ENCODE data around the gene SLIT3. TPM values are rescaled to one million over a fixed set of nuclear protein-coding genes. Genes with fewer than 3 reads are reported as not detected.

Gene SLIT3
- total RNA-seq, 1 experiment from 2014 or later: not detected

- ChIA-PET POLR2A (ENCODE audit: unreplicated experiment) (no interaction called here), CTCF (no interaction called here)
- Histone ChIP-seq H3K4me3 (no peak overlapping the region), H2AFZ (no peak overlapping the region), H3K9me2 (ENCODE audit: insufficient read depth) (no peaks in the 10 kb centered on the region), H4K20me1 (ENCODE audit: insufficient read depth) (no peaks in the 10 kb centered on the region), H3K4me2 (no peak overlapping the region), H3K36me3 (ENCODE audit: low read depth) (no peaks in the 10 kb centered on the region), H3K27ac (no peak overlapping the region), H3K4me1 (replicated peaks; ENCODE audit: insufficient read depth) (no peaks in the 10 kb centered on the region), H3K9me3 (ENCODE audit: insufficient read depth, low read depth) (no peaks in the 10 kb centered on the region), H3F3A (ENCODE audit: insufficient read depth, low read depth) (no peaks in the 10 kb centered on the region), H3K27me3 (ENCODE audit: insufficient read depth, low read depth) (peaks cover 63% of the 10 kb centered on the region), H3K79me2 (ENCODE audit: low read depth) (no peaks in the 10 kb centered on the region)
- TF ChIP-seq CTCF (conservative IDR thresholded peaks at IDR 0.05): no peak
- no peak for TF ChIP-seq EZH2 (IDR thresholded peaks at IDR 0.05; ENCODE audit: low read depth)
- no TSS peak for BruUV-seq (replicated peaks)
- intact Hi-C loops (cut with micrococcal nuclease; ENCODE audit: unreplicated experiment): loop anchor here (5.0 kb wide), 1 partner anchor 1855 kb away; no protein-coding TSS in a partner anchor
- no peak for DNase-seq
Observed at GRCh38 chr5:168737066-168737465, 563.9 kb downstream of the SLIT3 start.

- no peaks in the 10 kb centered on the region for H4K20me1 ChIP-seq (ENCODE audit: insufficient read depth)
- no peak overlapping the region for H3K27ac ChIP-seq
- H3F3A ChIP-seq (ENCODE audit: insufficient read depth, low read depth): no peaks in the 10 kb centered on the region
- no peak for TF ChIP-seq CTCF (conservative IDR thresholded peaks at IDR 0.05)
- no peak for TF ChIP-seq EZH2 (IDR thresholded peaks at IDR 0.05; ENCODE audit: low read depth)
- intact Hi-C loops (cut with micrococcal nuclease; ENCODE audit: unreplicated experiment): loop anchor here (5.0 kb wide), 1 partner anchor 1856 kb away; no protein-coding TSS in a partner anchor
- H3K79me2 ChIP-seq (ENCODE audit: low read depth): no peaks in the 10 kb centered on the region
- no peaks in the 10 kb centered on the region for H3K4me1 ChIP-seq (replicated peaks; ENCODE audit: insufficient read depth)
- H2AFZ ChIP-seq: no peak overlapping the region
- DNase-seq: no peak
- no peaks in the 10 kb centered on the region for H3K36me3 ChIP-seq (ENCODE audit: low read depth)
- BruUV-seq (replicated peaks): no TSS peak
- H3K4me3 ChIP-seq: no peak overlapping the region
- ChIA-PET POLR2A (ENCODE audit: unreplicated experiment) (no interaction called here), CTCF (no interaction called here)
- H3K9me2 ChIP-seq (ENCODE audit: insufficient read depth): no peaks in the 10 kb centered on the region
- H3K27me3 ChIP-seq (ENCODE audit: insufficient read depth, low read depth): peaks cover 61% of the 10 kb centered on the region
- H3K4me2 ChIP-seq: no peak overlapping the region
- no peaks in the 10 kb centered on the region for H3K9me3 ChIP-seq (ENCODE audit: insufficient read depth, low read depth)
Observed at GRCh38 chr5:168736281-168736831, 564.6 kb downstream of the SLIT3 start.

- H3K4me2 ChIP-seq: no peak overlapping the region
- H3K9me2 ChIP-seq (ENCODE audit: insufficient read depth): no peaks in the 10 kb centered on the region
- DNase-seq: no peak
- H3K4me1 ChIP-seq (replicated peaks; ENCODE audit: insufficient read depth): no peaks in the 10 kb centered on the region
- H4K20me1 ChIP-seq (ENCODE audit: insufficient read depth): no peaks in the 10 kb centered on the region
- peaks cover 45% of the 10 kb centered on the region for H3K27me3 ChIP-seq (ENCODE audit: insufficient read depth, low read depth)
- no peaks in the 10 kb centered on the region for H3K79me2 ChIP-seq (ENCODE audit: low read depth)
- H3K36me3 ChIP-seq (ENCODE audit: low read depth): no peaks in the 10 kb centered on the region
- H3K4me3 ChIP-seq: no peak overlapping the region
- H2AFZ ChIP-seq: no peak overlapping the region
- BruUV-seq (replicated peaks): no TSS peak
- intact Hi-C loops (cut with micrococcal nuclease; ENCODE audit: unreplicated experiment): loop anchor here (5.0 kb wide), 1 partner anchor 1858 kb away; no protein-coding TSS in a partner anchor
- H3F3A ChIP-seq (ENCODE audit: insufficient read depth, low read depth): no peaks in the 10 kb centered on the region
- ChIA-PET POLR2A (ENCODE audit: unreplicated experiment) (no interaction called here), CTCF (no interaction called here)
- TF ChIP-seq CTCF (conservative IDR thresholded peaks at IDR 0.05) (no peak), EZH2 (IDR thresholded peaks at IDR 0.05; ENCODE audit: low read depth) (no peak)
- H3K9me3 ChIP-seq (ENCODE audit: insufficient read depth, low read depth): no peaks in the 10 kb centered on the region
- H3K27ac ChIP-seq: no peak overlapping the region
Observed at GRCh38 chr5:168734620-168735300, 566.2 kb downstream of the SLIT3 start.

All from PC-9 (cell line).